Esophagus muscularis mucosa (tissue), 4 donors: ENCODE results near the gene HOGA1. TPM values are rescaled to one million over a fixed set of nuclear protein-coding genes. Genes with fewer than 3 reads are reported as not detected.

Experiments used
- DNase-seq: peaks from one replicate; pipeline ENCODE4 v3.0.0-alpha.2; 2017; ENCODE audit errors: extremely low spot score
- H3K27ac ChIP-seq, 4 donors: fragments of 200-600 bp; sonication (generic); replicated peaks in 1 of 4; 1 replicate in 3 of 4; 2 replicates in 1 of 4; pipeline ENCODE4 v1.5.1; 2016 to 2019; ENCODE audit warnings: mild to moderate bottlenecking in 1 of 4
- H3K27me3 ChIP-seq, 4 donors: fragments of 200-600 bp; sonication (generic); one replicate each; pipeline versions ENCODE4 v1.5.1 to v1.6.0; 2016 to 2019
- H3K36me3 ChIP-seq, 4 donors: fragments of 200-600 bp; sonication (generic); one replicate each; pipeline ENCODE4 v1.5.1; 2016 to 2019
- H3K4me1 ChIP-seq, 4 donors: fragments of 200-600 bp; sonication (generic); one replicate each; pipeline ENCODE4 v1.5.1; 2016 to 2019
- H3K4me3 ChIP-seq, 4 donors: fragments of 200-600 bp; sonication (generic); 1 replicate in 2 of 4; 2 replicates in 2 of 4; pipeline ENCODE4 v1.5.1; 2016 to 2019; ENCODE audit warnings: mild to moderate bottlenecking in 4 of 4, moderate library complexity in 1 of 4
- H3K9me3 ChIP-seq, 4 donors: fragments of 200-600 bp; sonication (generic); 1 replicate in 3 of 4; 2 replicates in 1 of 4; pipeline ENCODE4 v1.5.1; 2016 to 2019
- CTCF ChIP-seq, 3 experiments: fragments of 200-600 bp in 2 of 3; fragments of 450-650 bp in 1 of 3; sonication (generic) in 2 of 3; IDR thresholded peaks; one replicate each; pipeline ENCODE4 v1.5.1; 2017 to 2019; ENCODE audit warnings: antibody characterized with exemption in 3 of 3, mild to moderate bottlenecking in 2 of 3, moderate library complexity in 1 of 3
- EP300 ChIP-seq: sonication (generic); formaldehyde crosslinking; IDR thresholded peaks from one replicate; pipeline ENCODE4 v1.6.1; 2017; ENCODE audit warnings: antibody characterized with exemption
- POLR2A ChIP-seq: fragments of 450-650 bp; IDR thresholded peaks from one replicate; pipeline ENCODE4 v1.6.1; 2017; ENCODE audit warnings: antibody characterized with exemption, moderate library complexity, mild to moderate bottlenecking, low read depth
- POLR2AphosphoS5 ChIP-seq, 2 donors: sonication (generic); formaldehyde crosslinking; IDR thresholded peaks; one replicate each; pipeline ENCODE4 v1.6.1; 2017; ENCODE audit warnings: antibody characterized with exemption in 2 of 2
- WGBS: methylation state at CpG from one replicate; pipeline ENCODE4 v1.1.5; 2018; 5-methylcytosine and 5-hydroxymethylcytosine counted together
- intact Hi-C: fragments of 100-400 bp; cut with DNase I; formaldehyde crosslinking; loops from one replicate; pipeline ENCODE4 v1.15.1; 2023
- total RNA-seq, 4 donors: library from RNA; depleted of rRNA; stranded (reverse); fragments of >200 nt; gene quantifications; one replicate each; pipeline versions ENCODE4 v1.1.0 to v1.2.1, GENCODE V29; 2016

HOGA1 gene
- total RNA-seq, 4 donors from 2014 or later, result 0.45 to 1.5 (median 0.83) TPM

- H3K4me1 ChIP-seq, result peaks cover 26 to 39% (median 33%) of the 10 kb centered on the region in 4 donors
These were observed 15.1 kb downstream of the HOGA1 start for GRCh38 chr10:97599272-97599619.

GRCh38 chr10:97600616-97601015 is 16.4 kb downstream of the HOGA1 start:
- Histone ChIP-seq H3K36me3 (no peaks in the 10 kb centered on the region), H3K27me3 (no peaks in the 10 kb centered on the region), H3K27ac (no peak overlapping the region), H3K4me3 (no peak overlapping the region), H3K4me1 (peaks cover 22 to 25% (median 24%) of the 10 kb centered on the region in 4 donors), H3K9me3 (no peaks in the 10 kb centered on the region)
- intact Hi-C loops, result no loop called here
- no peak for TF ChIP-seq EP300
- TF ChIP-seq CTCF (IDR thresholded peaks at IDR 0.05), result no peak
- no peak for TF ChIP-seq POLR2A
- no peak for TF ChIP-seq POLR2AphosphoS5 (IDR thresholded peaks at IDR 0.05)
- DNase-seq, result no peak
- WGBS, result 100% methylated on average over 1 of the region's 1 CpG

More at GRCh38 chr10:97599272-97599619, 15.1 kb downstream of the HOGA1 start:
- 94% methylated on average over 6 of the region's 6 CpGs for WGBS
- Histone ChIP-seq H3K27me3 (no peaks in the 10 kb centered on the region), H3K4me3 (no peak overlapping the region), H3K27ac (no peak overlapping the region), H3K9me3 (no peaks in the 10 kb centered on the region), H3K36me3 (no peaks in the 10 kb centered on the region)
- TF ChIP-seq EP300 (no peak), CTCF (IDR thresholded peaks at IDR 0.05) (no peak), POLR2A (no peak), POLR2AphosphoS5 (IDR thresholded peaks at IDR 0.05) (no peak)
- intact Hi-C loops, result no loop called here
- DNase-seq, result no peak

- H3K36me3 ChIP-seq, result no peaks in the 10 kb centered on the region
- H3K4me1 ChIP-seq, result peaks cover 13 to 16% (median 15%) of the 10 kb centered on the region in 4 donors
- 88% methylated on average over 12 of the region's 21 CpGs for WGBS
- intact Hi-C loops, result no loop called here
- TF ChIP-seq EP300 (no peak), CTCF (IDR thresholded peaks at IDR 0.05) (no peak), POLR2A (no peak), POLR2AphosphoS5 (IDR thresholded peaks at IDR 0.05) (no peak)
- H3K27me3 ChIP-seq, result no peaks in the 10 kb centered on the region
- no peaks in the 10 kb centered on the region for H3K9me3 ChIP-seq
- H3K4me3 ChIP-seq, result no peak overlapping the region
- DNase-seq, result no peak
- no peak overlapping the region for H3K27ac ChIP-seq
These were observed 17.4 kb downstream of the HOGA1 start for GRCh38 chr10:97601268-97602215.

- TF ChIP-seq POLR2AphosphoS5 (IDR thresholded peaks at IDR 0.05) (no peak), EP300 (no peak), POLR2A (no peak), CTCF (IDR thresholded peaks at IDR 0.05) (no peak)
- no peak overlapping the region for H3K27ac ChIP-seq
- intact Hi-C loops, result no loop called here
- H3K36me3 ChIP-seq, result no peaks in the 10 kb centered on the region
- no peaks in the 10 kb centered on the region for H3K27me3 ChIP-seq
- no peak overlapping the region for H3K4me3 ChIP-seq
- H3K9me3 ChIP-seq, result no peaks in the 10 kb centered on the region
- DNase-seq, result no peak
- H3K4me1 ChIP-seq, result peaks cover 1 to 15% (median 13%) of the 10 kb centered on the region in 4 donors
- 90% methylated on average over 5 of the region's 5 CpGs for WGBS
These were observed 23.0 kb downstream of the HOGA1 start for GRCh38 chr10:97607095-97607636.
